Left renal pelvis (tissue), 4 donors: Measurements from ENCODE around the gene IL10RA. TPM values are rescaled to one million over a fixed set of nuclear protein-coding genes. Genes with fewer than 3 reads are reported as not detected.
"Not testable (repeated sequence)": the region's sequence is repeated elsewhere in the genome, so short reads cannot be mapped to it uniquely, and the experiment has no call there.

ENCODE experiments used
- DNase-seq, 4 donors: peaks; one replicate each; pipeline ENCODE4 v3.0.0-alpha.2; 2013; ENCODE audit warnings: low read depth in 4 of 4, low spot score in 3 of 4
- polyA plus RNA-seq, 4 donors: library from polyadenylated mRNA; unstranded; fragments of 120-200 nt; gene quantifications; one replicate each; pipeline ENCODE4 v1.2.1, GENCODE V29; 2013; ENCODE audit not compliant: insufficient read length in 4 of 4

IL10RA gene
- polyA plus RNA-seq: 1 to 10 TPM; 2.7 to 6.1 (median 3.1) TPM

DNA sequence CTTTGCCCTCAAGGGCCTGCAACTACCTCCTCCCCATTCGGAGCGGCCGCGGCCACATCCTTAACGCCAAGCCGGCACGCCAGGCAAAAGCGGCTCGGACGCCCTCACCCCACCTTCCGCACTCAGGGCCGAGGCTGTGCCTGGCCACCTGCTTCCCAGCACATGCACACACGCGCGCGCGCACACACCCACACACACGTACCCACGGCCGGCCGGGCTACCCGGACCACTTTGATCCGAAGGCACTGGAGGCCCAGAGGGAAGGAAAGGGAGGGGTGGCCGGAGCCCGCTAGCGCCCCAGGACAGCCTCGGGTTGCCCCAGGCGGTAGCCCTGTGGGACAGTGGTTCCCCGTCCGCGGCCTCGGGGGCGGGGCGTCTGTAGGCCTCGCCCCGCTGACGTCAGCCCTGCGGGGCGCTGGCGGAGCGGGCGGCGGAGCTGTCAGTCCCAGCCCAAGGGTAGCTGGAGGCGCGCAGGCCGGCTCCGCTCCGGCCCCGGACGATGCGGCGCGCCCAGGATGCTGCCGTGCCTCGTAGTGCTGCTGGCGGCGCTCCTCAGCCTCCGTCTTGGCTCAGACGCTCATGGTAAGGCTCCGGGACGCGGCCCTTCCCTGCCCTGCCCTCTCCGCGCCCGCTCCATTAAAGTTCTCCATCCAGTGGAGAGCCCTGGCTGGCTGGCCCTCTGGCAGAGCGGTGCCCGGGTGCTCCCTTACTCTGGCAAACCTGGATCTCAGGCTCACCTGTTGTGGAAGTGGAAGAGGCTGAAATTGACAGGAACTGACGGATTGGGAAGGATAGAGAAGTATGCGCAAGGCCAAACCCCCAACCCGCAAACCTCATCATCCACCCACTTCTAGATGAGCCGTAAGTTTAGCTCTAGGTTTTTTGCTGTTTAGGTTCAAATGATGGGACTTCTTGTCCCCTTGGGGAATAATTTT is at the start of gene IL10RA:
IL10RA (plus strand) TSS at position 442 of the 935 bp plus-strand sequence; CDS start at position 516, 74 bp downstream.
- DNase-seq: peak; percentile 60 to 66 (median 62)

DNA sequence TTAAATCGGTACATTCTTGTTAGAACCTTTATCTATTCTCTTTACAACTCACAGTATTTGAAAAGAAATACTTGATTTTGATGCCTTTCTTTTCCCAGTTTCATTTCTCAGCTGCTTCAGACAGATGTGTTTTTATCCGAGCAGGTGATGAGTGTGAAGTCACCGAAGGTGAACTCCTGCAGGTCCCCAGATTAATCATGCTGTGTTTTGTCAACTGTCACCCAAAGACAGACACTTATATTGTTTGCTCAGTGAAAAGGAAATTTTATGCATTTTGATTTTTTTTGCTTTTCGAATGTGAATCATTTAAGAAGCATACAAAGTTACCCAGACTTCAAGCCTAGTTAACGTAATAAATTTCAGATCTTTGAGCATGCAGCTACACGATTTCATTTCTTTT is 49.2 kb upstream of the IL10RA start:
- DNase-seq: no peak

GRCh38 chr11:117940736-117941135 is 45.5 kb upstream of the IL10RA start:
- no peak for DNase-seq

DNA sequence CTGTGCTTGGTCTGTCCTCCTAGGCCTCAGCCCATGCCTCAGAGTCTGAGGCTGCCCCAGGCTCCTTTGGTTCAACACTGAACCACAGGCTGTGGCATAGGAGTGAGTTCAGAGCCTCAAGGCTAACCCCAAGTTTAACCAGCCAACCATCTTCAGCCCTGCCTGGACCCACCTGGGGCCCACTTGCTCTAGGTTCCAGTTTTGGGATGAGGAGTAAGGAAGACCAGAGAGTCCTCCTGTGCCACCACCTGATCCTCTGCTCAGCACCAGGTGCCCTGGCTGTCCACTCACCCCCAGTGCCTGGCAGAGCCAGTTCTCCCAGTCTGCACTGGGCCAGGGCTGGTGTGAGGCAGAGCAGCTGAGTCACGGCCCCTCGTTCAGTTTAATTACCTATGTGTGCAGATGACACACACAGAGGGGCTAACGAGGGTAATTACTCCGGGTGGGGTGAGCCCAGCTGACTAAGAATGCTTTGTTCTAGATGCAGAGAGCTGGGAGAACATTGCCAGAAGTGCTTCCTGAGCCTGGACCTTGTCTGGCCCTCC is 45.0 kb upstream of the IL10RA start:
- no peak for DNase-seq

DNA sequence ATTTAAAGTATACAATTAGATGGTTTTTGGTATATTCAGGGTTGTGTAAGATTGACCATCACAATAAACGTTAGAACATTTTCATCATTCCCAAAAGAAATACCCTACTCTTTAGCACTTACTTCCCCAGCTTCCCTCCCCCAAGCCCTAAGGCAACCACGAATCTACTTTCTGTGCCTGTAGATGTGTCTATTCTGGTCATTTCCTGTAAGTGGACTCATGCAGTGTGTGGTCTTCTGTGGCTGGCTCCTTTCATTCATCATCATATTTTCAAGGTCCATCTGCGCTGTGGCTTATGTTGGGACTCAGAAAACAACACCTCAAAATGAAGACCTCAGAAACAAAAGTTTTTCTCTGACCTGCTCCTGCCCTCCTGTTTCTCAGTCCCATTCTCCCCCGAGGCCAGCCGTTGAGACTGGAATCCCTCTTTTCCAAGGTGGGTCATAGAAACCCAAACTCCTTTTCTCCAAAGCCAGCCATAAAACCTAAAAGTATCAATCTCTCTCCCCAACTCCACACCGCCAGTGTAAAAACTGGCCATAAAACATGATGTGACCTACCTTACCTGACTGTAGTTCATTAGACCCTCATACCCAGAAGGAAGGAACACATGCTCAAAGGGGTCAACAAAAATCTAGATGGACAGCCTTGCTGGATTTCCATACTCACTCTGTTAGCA is 44.1 kb upstream of the IL10RA start:
- no peak for DNase-seq

GRCh38 chr11:117944554-117944953 is 41.6 kb upstream of the IL10RA start:
- DNase-seq: no peak

DNA sequence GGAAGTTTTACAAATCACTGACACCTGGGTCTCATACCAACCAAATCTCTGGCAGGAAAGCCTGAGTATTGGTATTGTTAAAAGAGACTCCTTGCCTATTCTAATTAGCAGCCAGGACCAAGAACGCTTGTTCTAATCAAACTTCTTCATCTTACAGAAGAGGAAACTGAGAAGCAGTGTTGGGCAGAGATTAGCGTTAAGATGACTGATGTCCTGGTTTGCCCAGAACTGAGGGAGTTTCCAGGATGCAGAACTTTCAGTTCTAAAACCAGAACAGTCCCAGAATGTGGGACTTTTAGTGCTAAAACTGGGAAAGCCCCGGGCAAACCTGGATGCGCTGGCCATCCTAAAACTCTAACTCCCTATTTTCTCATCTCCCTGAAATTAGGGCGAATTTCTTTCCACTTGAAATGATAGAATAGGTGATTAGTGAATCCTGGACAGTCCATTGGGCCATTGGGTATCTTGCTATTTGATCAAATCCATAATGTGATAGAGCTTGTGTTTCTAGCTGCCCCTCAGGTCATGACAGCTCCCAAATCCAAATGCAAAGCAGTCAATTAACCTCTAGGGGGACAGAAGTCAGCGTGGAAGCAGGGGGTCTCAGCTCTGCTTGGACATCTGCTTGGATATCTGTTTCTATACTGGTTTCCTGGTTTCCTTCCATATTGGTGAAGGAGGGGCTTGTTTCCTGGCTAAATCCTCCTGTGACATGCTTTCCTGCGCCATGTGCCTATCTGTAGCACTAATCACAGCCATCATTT is 41.0 kb upstream of the IL10RA start:
- DNase-seq: no peak

DNA sequence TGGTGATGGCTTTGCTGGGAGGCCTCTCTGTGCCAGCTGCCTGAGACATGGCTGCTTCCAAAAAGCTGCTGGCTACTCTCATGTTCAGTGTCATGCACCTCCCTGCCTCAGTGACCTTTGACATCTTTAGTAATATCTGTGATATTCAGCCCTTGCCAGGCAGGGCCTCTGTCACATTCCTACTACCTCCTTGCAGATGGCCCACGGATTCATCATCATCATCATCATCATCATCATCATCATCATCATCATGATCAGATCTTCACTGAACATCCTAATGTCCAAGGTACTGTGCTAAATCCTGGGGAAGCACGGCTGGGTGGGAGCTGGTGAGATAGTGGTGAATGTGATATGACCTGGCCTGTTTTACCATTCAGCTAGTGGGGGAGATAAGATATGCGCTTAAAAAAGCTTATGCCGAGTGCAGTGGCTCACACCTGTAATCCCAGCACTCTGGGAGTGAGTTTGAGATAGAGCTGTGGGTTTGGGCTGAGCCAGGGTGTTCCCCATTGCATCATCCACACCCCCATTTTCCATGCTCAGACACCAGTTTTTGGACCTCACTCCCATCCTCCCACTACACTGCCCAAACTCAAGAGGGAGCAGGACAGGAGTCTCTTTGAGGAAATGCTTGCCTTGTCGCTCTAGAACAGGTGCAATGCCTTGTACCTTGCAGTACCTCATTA is 39.9 kb upstream of the IL10RA start:
- DNase-seq: no peak

DNA sequence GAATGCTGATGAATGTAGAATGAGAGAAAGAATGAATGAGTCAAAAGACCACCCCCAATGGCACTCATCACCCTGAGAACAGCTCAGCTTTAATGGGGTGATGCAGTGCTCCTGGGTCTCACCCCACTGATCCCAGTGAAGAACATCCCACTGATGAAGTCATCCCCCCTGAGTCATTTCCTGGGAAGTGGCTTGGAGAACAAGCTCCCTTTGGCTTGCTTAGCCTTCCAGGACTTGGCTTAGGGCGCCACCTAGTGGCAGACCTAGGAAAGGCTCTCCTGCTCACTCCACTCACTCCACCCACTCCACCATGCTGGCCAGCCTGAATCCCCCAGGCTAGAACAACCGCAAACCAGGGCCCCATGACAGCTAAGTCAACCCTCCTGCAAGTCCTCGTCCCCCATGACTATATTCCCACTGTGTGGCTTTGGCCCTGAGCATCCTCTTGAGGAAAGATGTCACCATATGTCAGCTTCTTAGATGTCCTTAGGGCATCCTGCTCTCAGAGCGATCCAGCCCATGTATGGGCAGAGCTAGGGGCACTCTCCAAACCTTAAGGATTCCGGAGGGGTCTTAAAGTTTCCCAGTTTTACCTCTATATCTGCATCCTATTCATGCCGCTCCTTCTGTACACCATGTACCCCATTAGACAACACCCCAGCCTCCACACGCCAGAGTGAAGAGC is 39.2 kb upstream of the IL10RA start:
- peak; percentile 71 to 76 (median 74) for DNase-seq

DNA sequence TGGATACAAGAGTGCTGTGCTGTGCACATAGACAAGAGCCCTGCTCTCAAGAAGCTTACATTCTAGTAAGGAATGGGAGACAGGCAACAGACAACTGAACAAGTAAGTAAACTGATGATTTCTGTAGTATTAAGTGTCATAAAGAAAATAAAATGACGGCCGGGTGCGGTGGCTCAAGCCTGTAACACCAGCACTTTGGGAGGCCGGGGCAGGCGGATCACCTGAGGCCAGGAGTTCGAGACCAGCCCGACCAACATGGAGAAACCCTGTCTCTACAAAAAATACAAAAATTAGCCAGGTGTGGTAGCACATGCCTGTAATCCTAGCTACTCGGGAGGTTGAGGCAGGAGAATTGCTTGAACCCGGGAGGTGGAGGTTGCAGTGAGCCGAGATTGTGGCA is 38.4 kb upstream of the IL10RA start:
- not testable (repeated sequence) for DNase-seq

GRCh38 chr11:117948466-117948865 is 37.7 kb upstream of the IL10RA start:
- not testable (repeated sequence) for DNase-seq

- no peak for DNase-seq
Measured at GRCh38 chr11:117949062-117949461, 37.1 kb upstream of the IL10RA start.

- no peak for DNase-seq
Measured at GRCh38 chr11:117950301-117950700, 35.9 kb upstream of the IL10RA start.

- no peak for DNase-seq
Measured at GRCh38 chr11:117950993-117951961, 34.9 kb upstream of the IL10RA start.

- DNase-seq: no peak
Measured at GRCh38 chr11:117953024-117953671, 33.0 kb upstream of the IL10RA start.

GRCh38 chr11:117958949-117959348 is 27.2 kb upstream of the IL10RA start:
- no peak for DNase-seq

GRCh38 chr11:117959438-117960149 is 26.6 kb upstream of the IL10RA start:
- DNase-seq: no peak
